ENCODE results near the gene EBPL. TPM values are rescaled to one million over a fixed set of nuclear protein-coding genes. Genes with fewer than 3 reads are reported as not detected.
A peak's percentile ranks its signal among the peaks of the same experiment; 100 is the strongest.

The EBPL gene
- total RNA-seq, 1 experiment from 2014 or later = 116 TPM

GRCh38 chr13:49638744-49639072 is 52.6 kb downstream of the EBPL start:
- in situ Hi-C loops (cut with HindIII; ENCODE audit: low sequenced_read_pairs) = no loop called here
- no peak for DNase-seq (ENCODE audit: low spot score)

DNA sequence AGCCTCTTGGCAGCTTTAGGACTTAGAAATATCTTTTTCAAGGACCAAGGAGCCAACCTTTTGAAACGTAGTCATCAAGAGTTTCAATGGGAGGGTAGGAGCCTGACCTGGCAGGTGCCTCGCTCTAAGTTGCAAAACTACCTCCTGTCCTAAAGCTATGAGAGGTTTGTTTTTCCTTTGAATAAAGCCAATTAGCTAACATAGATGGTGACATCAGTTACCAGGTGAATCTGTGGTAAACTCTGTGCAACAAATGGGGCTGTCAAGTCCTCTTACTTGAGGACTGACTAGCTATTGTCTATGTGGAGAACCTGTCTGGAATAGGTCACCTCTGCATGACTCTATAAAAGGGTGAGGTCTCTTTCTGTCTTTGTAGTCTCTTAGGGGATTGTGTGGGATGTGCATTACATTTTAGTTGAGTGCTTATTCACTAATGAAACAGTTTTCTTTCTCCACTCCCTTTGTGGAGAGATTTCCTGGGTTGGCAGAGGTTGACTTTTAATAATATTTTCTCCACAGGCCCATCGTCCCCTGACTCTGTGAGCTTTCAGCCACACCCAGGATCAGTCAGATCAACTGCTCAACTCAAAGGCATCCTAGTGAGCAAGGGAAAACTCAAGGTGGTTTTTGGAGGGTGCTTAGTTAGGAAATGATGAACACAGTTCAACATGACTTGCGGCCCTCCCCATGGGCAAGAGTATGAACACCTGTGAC is 53.1 kb downstream of the EBPL start:
- in situ Hi-C loops (cut with HindIII; ENCODE audit: low sequenced_read_pairs) = no loop called here
- DNase-seq (ENCODE audit: low spot score) = no peak

GRCh38 chr13:49636705-49637104 is 54.6 kb downstream of the EBPL start:
- in situ Hi-C loops (cut with HindIII; ENCODE audit: low sequenced_read_pairs) = no loop called here
- no peak for DNase-seq (ENCODE audit: low spot score)

DNA sequence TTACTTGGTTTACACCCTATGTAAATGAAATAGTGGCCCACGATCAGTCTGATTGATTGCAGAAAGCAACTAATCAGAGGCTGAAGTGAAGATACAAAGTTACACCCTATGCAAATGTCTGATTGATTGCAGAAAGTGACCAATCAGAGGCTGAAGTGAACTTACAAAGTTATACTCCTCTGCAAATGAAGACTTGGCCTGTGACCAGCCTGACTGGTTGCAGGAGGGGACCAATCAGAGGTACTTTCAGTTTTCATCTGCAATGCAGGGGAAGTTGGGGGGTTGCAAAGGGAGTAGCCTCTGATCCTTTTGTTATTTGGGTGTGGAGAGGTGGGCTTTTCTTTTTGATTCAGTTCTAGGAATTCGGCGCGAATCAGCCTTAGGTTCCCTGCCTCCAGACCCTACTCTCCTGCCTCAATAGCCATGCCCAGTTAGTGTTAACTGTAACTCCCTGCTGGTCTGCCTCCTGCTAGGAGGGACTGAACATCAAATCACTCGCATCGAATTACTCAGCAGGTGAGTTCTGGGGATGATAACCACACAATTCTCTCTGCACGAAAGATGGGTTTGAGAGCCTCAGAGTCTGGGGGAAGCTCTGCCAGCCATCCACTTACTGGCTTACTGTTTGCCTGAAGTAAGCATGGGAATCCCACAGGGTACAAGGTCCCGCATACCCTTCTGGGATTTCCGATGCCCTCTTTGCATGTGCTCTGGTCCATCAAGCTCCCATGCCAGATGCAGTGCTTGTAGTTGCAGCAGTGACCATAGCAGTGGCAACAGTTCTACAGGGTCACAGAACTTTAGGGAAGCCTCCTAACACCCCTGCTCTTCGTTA is 55.5 kb downstream of the EBPL start:
- DNase-seq (ENCODE audit: low spot score) = no peak
- in situ Hi-C loops (cut with HindIII; ENCODE audit: low sequenced_read_pairs) = no loop called here

DNA sequence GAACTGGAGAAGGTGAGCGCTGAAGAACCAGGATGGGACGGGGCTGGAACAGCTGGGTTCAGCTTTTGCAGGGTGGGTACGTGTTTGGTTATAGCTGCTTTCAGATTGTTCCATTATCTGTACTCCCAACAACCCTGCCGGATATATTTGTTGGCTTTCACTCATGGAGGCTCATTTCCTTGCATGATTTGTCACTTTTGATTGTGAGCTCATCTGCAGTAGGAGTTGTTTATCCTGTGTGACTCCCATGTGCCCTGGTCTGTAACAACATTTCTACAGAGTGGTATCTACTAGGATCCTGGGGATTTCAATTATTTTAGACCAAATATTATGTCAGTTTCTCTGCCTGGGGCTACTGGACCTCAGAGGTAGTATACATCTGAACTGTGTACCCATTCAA is 57.6 kb downstream of the EBPL start:
- no peak for DNase-seq (ENCODE audit: low spot score)
- in situ Hi-C loops (cut with HindIII; ENCODE audit: low sequenced_read_pairs) = no loop called here

GRCh38 chr13:49632156-49632555 is 59.1 kb downstream of the EBPL start:
- DNase-seq (ENCODE audit: low spot score) = no peak
- in situ Hi-C loops (cut with HindIII; ENCODE audit: low sequenced_read_pairs) = no loop called here

- in situ Hi-C loops (cut with HindIII; ENCODE audit: low sequenced_read_pairs) = no loop called here
Measured at GRCh38 chr13:49630580-49630979, 60.7 kb downstream of the EBPL start.

DNA sequence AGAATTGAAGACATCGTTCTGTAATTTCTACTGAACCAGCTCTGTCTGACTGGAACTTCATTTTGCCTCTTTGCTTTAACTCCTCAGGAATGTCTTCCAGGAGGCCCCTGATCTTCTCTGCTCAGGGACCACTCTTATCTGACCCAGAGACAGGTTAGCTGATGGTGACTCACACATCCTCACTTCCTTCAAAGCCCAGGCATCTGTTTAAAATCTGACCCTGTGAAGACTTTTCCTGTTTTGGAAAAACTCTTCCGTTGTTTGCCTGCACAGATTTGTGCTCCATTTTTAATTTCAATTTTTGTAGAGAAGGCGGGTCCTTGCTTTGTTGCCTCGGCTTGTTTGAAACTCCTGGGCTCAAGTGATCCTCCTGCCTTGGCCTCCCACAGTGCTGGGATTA is 61.3 kb downstream of the EBPL start:
- no peak for DNase-seq (ENCODE audit: low spot score)
- in situ Hi-C loops (cut with HindIII; ENCODE audit: low sequenced_read_pairs) = no loop called here

More at GRCh38 chr13:49630580-49630979, 60.7 kb downstream of the EBPL start:
- no peak for DNase-seq (ENCODE audit: low spot score)

DNA sequence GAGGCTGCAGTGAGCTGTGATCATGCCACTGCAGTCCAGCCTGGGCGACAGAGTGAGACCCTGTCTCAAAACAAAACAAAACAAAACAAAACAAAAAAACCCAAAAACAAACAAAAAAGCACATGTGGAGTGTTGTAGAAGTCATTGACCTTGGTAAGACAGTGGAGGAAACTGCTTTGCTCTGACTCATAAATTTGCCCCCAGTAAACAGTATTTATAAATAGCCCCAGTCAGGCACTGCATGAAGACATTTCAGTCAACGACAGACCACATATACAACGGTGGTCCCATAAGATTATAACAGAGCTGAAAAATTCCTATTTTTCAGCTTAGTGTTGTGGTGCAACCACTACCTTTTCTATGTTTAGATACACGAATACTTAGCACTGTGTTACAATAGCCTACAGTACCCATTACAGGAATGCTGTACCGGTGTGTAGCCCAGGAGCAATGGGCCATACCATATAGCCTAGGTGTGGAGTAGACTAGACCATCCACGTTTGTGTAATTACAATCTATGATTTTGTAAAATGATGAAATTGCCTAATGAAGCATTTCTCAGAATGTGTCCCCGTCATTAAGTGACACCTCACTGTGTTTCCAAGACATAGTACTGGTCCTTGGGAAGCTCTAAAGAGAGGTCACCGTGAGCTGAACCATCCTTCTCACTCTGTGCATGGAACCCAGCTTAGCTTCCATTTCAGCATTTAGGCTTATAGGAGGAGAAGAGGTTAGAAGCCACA is 61.9 kb downstream of the EBPL start:
- in situ Hi-C loops (cut with HindIII; ENCODE audit: low sequenced_read_pairs) = no loop called here
- DNase-seq (ENCODE audit: low spot score) = no peak

DNA sequence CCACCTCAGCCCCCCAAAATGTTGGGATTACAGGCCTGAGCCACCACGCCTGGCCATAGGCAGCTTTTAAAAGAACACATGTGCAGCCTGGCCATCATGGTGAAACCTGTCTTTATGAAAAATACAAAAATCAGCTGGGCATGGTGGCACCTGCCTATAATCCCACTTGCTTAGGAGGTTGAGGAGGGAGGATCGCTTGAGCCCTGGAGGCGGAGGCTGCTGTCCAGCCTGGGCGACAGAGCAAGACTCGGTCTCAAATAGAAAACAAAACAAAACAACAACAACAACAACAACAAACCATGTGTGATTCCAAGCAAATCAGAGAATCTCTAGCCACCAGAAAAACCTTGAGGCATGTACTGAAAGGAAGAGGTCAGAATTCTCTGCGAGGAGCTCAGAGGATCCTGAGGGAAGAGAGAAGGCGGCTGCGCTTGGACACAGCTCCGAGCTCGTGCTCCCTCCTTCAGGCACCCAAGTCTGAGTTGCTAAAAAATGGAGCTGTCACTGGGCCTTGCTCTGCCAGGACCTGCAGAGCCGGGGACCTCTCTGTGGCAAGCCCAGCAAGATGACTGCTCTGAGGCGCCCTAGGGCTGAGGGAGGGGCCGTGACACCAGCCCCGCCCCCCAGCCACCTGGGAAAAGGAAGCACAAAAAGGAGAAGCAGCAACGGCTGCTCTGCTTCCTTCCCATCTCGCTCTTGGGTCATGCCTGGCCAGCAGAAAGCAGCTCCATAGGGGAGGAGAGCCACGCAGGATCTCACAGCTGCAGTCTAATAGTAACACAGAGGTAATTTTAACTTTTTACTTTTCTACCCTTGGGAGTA is 63.2 kb downstream of the EBPL start, which contains the start of gene ARL11:
Gene ARL11, plus strand, starts transcription at position 677 of the 822 bp plus-strand sequence. CDS start 1,941 bp downstream, outside the sequence.
- in situ Hi-C loops (cut with HindIII; ENCODE audit: low sequenced_read_pairs) = no loop called here

DNA sequence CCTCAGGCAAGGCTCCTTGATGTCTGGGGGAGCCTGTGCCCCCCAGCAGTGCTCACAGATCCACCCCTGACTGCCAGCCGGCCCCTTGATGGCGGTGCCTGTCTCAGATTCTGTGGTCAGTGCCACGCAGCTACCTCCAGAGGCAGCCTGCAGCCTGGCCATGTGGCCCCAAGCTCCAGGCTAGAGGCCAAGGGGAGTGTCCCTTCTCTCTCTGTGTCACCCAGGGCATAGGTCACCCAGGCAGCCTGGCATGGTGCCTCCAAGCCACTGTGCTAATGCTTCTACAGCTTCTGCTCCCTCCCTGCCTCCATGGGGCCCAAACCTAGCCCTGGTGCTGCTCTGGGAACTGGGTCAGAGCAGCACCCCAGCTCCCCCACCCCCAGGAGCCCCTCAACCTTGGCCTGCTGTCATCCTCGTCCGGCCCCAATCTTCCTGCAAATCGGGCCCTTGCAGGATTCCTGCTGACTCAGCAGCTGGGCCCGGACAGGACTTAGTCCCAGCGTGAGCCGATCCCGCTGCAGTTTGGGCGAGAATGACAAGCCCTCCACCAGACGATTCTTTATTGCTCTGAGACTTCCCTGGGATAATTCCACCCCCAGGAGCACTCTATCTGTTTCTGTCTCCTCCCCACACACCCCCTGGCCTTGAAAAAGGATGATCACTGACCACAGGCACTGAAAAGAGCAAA is 65.8 kb downstream of the EBPL start:
- in situ Hi-C loops (cut with HindIII; ENCODE audit: low sequenced_read_pairs) = no loop called here
- no peak for DNase-seq (ENCODE audit: low spot score)

More for the DNA sequence above, 63.2 kb downstream of the EBPL start, which contains the start of gene ARL11:
- no peak for DNase-seq (ENCODE audit: low spot score)

GRCh38 chr13:49624229-49624628 is 67.1 kb downstream of the EBPL start:
- no peak for DNase-seq (ENCODE audit: low spot score)
- in situ Hi-C loops (cut with HindIII; ENCODE audit: low sequenced_read_pairs) = loop anchor here (25.0 kb wide), 1 partner anchor 337 kb away; no protein-coding TSS in a partner anchor

GRCh38 chr13:49622174-49622946 is 68.9 kb downstream of the EBPL start:
- in situ Hi-C loops (cut with HindIII; ENCODE audit: low sequenced_read_pairs) = loop anchor here (25.0 kb wide), 1 partner anchor 335 kb away; no protein-coding TSS in a partner anchor
- DNase-seq (ENCODE audit: low spot score) = no peak

- in situ Hi-C loops (cut with HindIII; ENCODE audit: low sequenced_read_pairs) = loop anchor here (25.0 kb wide), 1 partner anchor 333 kb away; no protein-coding TSS in a partner anchor
- peak; percentile 19 for DNase-seq (ENCODE audit: low spot score)
Measured at GRCh38 chr13:49620170-49620621, 71.1 kb downstream of the EBPL start.

GRCh38 chr13:49616676-49617065 is 74.6 kb downstream of the EBPL start:
- no peak for DNase-seq (ENCODE audit: low spot score)
- in situ Hi-C loops (cut with HindIII; ENCODE audit: low sequenced_read_pairs) = loop anchor here (25.0 kb wide), 1 partner anchor 329 kb away; no protein-coding TSS in a partner anchor

- in situ Hi-C loops (cut with HindIII; ENCODE audit: low sequenced_read_pairs) = loop anchor here (25.0 kb wide), 1 partner anchor 329 kb away; no protein-coding TSS in a partner anchor
- no peak for DNase-seq (ENCODE audit: low spot score)
Measured at GRCh38 chr13:49615836-49616675, 75.2 kb downstream of the EBPL start.
